Measurements from ENCODE around the gene RET.

DNA sequence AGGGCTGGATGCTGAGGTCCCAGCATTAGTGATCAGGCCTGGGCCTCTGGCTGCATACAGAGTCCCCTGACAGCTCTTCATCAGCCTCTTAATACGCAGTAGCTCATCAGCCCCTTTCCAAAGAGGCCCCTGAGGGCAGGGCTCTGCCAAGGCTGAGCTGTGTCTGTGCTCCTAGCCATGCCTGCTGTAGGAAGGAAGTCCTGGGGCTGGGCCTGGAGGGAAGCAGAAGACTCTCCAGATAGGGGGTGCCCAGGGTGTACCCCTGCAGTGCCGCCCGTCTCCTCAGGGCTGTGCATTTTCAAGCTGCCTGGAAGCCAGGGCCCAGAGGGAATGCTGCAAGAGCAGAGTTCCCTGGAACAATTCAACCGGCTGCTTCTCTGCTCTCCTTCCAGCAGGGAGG lies 7.3 kb upstream of the RET start:
- TF ChIP-seq, protein P1, sequence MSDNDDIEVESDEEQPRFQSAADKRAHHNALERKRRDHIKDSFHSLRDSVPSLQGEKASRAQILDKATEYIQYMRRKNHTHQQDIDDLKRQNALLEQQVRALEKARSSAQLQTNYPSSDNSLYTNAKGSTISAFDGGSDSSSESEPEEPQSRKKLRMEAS (IDR thresholded peaks at IDR 0.05; ENCODE audit: low read depth, low read length): no peak
- TF ChIP-seq, protein P2, sequence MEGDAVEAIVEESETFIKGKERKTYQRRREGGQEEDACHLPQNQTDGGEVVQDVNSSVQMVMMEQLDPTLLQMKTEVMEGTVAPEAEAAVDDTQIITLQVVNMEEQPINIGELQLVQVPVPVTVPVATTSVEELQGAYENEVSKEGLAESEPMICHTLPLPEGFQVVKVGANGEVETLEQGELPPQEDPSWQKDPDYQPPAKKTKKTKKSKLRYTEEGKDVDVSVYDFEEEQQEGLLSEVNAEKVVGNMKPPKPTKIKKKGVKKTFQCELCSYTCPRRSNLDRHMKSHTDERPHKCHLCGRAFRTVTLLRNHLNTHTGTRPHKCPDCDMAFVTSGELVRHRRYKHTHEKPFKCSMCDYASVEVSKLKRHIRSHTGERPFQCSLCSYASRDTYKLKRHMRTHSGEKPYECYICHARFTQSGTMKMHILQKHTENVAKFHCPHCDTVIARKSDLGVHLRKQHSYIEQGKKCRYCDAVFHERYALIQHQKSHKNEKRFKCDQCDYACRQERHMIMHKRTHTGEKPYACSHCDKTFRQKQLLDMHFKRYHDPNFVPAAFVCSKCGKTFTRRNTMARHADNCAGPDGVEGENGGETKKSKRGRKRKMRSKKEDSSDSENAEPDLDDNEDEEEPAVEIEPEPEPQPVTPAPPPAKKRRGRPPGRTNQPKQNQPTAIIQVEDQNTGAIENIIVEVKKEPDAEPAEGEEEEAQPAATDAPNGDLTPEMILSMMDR (IDR thresholded peaks at IDR 0.05; ENCODE audit: low read depth, low read length): no peak

Data from NB4 (cell line).